Stimulated activated naive CD4-positive, alpha-beta T cell (primary cell): Measurements from ENCODE around the gene GALNT7.

Experiments used
- DNase-seq, 6 experiments: peaks; one replicate each; lab custom pipeline; 2025; lab: John Stamatoyannopoulos, UW

Gene GALNT7

DNA sequence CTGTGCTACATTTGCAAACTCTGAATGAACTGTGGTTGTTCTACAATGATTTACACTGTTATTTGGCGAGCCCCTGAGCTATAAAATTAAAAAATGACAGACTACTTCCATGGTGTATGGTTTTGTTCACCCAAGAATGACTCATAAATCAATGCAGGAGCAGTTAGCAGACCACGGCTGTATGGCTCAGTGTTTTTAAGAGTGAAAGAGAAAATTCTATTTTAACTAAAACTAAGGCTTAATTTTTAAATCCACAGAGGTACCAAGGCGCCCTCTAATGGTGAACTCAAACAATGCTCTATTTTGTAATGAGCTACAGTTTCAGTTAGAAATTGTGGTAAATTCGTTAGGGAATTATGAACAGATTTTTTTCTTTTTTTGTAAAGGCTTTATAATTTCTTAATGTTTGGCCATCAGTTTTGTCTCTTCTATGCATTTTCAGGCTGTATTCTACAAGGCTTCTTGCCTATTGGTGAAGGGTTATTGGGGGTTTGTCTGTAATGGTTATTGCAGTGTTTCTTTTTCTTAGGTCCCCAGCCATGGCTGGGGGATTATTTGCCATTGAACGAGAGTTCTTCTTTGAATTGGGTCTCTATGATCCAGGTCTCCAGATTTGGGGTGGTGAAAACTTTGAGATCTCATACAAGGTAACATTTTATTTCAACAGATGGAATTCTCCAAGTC lies 133.0 kb downstream of the GALNT7 start:
- peak in 2 of 6 experiments; percentile 28 to 31 for DNase-seq

GRCh38 chr4:173307778-173308177 lies 139.2 kb downstream of the GALNT7 start:
- no peak for DNase-seq

GRCh38 chr4:173311368-173311767 lies 142.8 kb downstream of the GALNT7 start:
- no peak for DNase-seq

DNA sequence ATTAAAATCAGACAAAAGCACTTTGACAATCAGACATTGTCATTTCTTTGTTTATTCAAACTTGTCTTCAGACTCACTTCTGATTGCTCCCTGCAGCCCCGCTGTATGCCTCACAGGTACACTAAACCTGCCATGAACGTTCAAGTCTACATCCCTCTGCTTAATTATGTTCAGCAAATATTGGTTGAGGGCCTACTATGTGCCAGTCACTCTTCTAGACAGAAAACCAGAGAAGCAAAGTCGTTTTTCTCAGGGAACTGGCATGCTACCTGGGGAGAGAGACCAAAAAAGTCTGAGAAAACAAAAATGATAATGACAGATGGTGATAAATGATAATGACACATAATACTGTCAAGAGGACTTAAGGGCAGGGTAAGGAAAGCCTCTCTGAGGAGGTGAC lies 146.1 kb downstream of the GALNT7 start:
- no peak for DNase-seq

GRCh38 chr4:173316060-173316459 lies 147.4 kb downstream of the GALNT7 start:
- no peak for DNase-seq

- no peak for DNase-seq
These were observed 148.4 kb downstream of the GALNT7 start for GRCh38 chr4:173317004-173317403.

GRCh38 chr4:173318240-173318639 lies 149.6 kb downstream of the GALNT7 start:
- no peak for DNase-seq

DNA sequence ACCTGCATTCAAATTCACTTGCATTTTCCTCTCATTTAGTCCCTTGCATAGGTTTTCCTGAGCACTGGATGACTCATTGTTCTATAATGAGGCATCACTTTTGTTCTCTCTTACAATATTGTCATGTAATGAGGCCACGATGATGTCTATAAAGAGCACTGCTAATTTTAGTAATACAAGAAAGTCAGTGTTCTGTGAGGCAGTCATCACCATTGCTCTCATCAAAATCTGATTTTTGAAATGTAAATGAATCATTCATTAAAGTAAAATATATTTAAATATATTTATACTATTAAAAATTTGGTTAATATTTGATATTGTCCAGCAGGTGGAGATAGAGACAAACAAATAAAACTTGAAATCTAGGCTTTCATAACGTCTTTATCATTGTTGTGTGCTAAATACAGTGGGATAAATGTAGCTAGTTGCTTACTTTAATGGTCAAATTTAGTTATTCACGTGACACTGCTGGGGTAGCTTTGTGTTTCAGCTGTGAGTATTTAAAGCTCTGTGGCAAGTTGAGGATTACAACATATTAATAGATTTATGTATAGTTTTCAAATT lies 150.1 kb downstream of the GALNT7 start:
- peak in 2 of 6 experiments; percentile 28 to 36 for DNase-seq

DNA sequence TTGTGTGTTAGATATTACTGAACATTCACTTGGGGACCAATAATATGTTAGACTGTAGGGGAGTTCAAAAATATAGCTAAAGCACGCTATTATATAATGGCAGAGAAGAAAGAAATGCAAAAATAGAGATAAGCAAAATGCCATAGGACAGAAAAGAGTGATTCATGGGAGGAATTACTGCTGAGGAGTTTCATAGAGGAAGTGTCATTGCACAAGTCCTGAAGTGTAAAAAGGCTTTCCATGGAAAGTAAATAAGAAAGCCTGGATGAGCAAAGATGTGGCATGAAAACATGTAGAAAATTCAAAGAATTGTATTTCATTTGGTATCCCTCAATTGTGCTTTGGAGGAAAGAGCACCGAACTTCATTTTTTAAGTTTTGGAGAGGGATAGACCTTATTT lies 151.1 kb downstream of the GALNT7 start:
- DNase-seq, result no peak

- DNase-seq, result no peak
These were observed 156.6 kb downstream of the GALNT7 start for GRCh38 chr4:173325007-173325736.

DNA sequence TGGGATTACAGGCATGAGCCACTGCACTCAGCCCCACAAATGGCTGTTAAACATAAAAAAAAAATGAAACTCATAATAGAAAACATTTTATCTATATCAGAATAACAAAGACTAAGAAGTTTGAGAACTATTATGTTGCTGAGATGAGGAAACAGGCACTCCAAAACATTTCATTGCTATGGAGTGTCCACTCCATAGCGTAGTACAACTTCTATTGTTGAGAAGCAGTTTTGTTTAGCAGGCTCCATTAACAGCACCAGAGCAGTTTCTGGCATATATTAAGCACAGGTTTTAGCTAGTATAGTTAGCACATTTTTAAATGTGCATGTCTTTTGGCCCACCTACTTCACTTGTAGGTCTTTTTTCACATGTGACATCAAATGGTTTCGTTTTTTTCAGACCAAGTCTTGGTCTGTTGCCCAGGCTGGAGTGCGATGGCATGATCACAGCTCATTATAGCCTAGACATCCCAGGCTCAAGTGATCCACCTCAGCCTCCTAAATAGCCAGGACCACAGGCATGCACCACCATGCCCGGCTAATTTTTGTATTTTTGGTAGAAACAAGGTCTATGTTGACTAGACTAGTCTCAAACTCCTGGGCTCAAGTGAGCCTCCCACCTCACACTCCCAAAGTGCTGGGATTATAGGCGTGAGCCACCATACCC lies 159.8 kb downstream of the GALNT7 start:
- no peak for DNase-seq

DNA sequence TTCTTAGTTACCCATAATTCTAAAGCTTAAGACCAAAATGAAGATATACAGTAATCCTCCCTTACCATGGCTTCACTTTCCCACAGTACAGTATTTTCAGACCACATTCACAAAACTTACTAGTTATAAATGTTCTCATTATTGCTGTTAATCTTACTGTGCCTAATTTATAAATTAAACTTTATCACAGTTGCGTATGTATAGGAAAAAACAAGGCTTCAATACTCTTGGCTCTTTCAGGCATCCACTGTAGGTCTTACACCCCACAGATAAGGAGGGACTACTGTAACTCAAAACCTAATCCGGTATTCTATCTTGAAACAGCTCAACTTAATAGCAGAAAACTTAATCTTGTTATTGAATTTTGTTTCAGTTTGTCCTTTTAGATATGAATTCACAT lies 162.0 kb downstream of the GALNT7 start:
- no peak for DNase-seq

GRCh38 chr4:173332021-173332487 lies 163.4 kb downstream of the GALNT7 start:
- DNase-seq, result no peak

DNA sequence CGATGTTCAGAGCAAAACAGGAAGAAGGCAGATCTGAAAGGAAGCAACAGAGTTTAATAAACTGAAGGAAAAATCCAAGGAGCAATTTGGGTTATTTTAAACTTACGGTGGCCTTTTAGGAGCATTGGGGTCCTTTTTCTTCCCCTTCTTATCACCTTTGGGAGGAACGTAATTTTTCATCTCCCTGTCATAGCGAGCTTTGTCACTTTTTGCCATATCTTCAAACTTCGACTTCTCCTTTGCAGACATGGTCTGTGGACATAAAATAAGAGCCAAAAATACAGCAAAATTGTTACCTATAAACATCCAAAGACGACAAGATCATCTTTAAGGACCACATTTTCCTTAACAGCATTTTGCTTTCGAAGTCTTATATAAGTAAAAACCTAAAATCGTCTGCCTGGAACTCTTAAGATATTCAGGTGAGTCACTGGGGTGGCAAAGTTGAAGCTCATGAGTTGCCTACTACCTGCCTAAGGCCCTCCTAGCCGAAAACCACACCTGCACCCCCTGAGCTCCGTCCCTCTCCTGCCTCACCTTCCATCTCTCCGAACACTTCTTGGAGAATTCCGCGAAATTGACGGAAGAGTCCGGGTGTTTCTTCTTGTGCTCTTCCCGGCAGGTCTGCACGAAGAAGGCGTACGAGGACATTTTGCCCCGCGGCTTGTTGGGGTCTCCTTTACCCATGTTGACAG lies 164.5 kb downstream of the GALNT7 start:
- DNase-seq, result peak in 3 of 6 experiments; percentile 41 to 43 (median 42)

DNA sequence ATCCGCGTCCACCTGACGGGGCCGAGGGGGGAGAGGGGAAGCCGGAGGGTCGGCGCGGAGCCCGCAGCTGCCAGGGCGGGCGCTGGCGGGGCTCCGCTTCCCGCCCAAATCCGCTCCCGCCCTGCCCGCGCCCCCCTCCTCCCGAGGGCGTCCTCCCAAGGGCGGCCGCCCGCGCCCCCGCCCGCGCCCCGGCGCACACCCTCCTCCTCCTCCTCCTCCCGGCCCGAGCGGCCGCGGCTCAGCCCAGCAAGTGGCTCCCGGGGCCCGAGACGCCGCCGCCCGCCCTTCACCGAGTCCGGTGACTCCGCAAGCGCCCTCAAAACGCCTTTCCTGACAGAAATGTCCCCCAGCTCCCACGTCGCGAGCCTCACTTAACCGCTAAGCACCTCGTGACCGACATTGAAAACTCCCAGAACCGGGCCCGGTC lies 165.1 kb downstream of the GALNT7 start:
- peak in 3 of 6 experiments; percentile 33 to 45 (median 40) for DNase-seq

- peak; percentile 98 to 100 (median 100) for DNase-seq
These were observed 165.7 kb downstream of the GALNT7 start, which contains the start of gene HMGB2 for GRCh38 chr4:173334085-173334890. Gene HMGB2, minus strand, starts transcription at chr4:173334358. Its CDS starts 709 bp downstream, at chr4:173333649.

- peak in 3 of 6 experiments; percentile 9 to 36 (median 12) for DNase-seq
These were observed 166.5 kb downstream of the GALNT7 start for GRCh38 chr4:173334891-173335752.

GRCh38 chr4:173337463-173337862 lies 168.9 kb downstream of the GALNT7 start:
- DNase-seq, result no peak

DNA sequence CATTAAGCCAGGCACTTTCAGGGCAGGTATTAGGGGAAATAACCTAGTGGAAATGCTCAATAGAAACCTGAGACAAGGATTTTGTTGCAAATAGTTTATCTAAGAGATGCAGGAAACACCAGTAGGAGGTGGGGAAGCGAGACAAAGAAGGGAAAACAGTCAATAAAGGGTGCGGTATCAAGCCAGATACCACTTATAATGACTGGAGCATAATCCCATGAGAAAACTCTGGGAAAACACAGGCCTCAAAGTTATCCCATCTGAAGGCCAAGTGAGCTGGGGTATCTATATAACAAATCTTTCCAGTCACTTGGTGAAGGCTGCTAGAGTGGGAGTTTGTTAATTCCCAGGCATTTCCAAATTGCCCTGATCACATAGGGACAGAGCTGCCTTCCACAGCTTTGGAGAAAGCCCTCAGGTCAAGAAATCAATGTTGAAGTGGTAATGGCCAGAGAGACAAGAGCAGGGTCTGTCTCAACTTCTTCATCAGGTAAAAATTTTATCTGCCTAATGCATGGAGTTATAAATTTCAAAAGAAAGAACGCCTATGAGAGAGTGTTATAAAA lies 175.3 kb downstream of the GALNT7 start:
- no peak for DNase-seq
